Measurements from ENCODE around the gene HLX.

DNA sequence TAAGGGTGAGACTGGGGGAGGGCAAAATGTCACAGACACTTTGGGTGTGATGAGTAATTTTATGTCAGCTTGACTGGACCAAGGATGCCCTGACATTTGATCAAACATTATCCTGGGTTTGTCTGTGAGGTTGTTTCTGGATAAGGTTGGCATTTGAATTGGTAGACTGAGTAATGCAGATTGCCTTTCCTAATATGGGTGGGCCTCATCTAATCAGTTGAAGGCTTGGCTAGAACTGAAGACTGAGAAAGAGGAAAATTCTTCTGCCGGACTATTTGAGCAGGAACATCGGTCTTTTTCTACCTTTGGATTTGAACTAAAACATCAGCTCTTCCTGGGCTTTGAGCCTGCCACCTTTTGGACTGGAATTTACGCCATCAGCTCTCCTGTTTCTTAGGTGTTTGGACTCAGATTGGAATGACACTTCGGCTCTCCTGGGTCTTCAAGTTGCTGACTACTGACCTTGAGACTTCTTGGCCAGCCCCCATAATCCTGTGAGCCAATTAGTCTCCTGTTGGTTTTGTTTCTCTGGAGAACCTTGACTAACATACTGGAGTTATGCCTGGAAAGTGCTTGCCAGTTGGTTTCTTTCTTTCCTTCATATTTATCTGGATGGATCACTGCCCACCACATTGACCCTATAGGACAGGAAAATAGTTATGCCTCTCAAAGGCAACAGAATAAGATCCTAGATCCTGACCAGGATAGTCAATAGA lies 44.9 kb upstream of the HLX start:
- TF ChIP-seq, protein P1, sequence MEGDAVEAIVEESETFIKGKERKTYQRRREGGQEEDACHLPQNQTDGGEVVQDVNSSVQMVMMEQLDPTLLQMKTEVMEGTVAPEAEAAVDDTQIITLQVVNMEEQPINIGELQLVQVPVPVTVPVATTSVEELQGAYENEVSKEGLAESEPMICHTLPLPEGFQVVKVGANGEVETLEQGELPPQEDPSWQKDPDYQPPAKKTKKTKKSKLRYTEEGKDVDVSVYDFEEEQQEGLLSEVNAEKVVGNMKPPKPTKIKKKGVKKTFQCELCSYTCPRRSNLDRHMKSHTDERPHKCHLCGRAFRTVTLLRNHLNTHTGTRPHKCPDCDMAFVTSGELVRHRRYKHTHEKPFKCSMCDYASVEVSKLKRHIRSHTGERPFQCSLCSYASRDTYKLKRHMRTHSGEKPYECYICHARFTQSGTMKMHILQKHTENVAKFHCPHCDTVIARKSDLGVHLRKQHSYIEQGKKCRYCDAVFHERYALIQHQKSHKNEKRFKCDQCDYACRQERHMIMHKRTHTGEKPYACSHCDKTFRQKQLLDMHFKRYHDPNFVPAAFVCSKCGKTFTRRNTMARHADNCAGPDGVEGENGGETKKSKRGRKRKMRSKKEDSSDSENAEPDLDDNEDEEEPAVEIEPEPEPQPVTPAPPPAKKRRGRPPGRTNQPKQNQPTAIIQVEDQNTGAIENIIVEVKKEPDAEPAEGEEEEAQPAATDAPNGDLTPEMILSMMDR (IDR thresholded peaks at IDR 0.05 in 2 of 3, conservative IDR thresholded peaks at IDR 0.05 in 1 of 3; ENCODE audit: borderline replicate concordance in 1 of 3, insufficient read depth in 1 of 3, low read depth in 2 of 3, low read length in 2 of 3): no peak
- no peak for TF ChIP-seq ZBTB33 (IDR thresholded peaks at IDR 0.05; ENCODE audit: extremely low read depth, insufficient replicate concordance, low read length)
- TF ChIP-seq ZFX (IDR thresholded peaks at IDR 0.05): no peak
- TF ChIP-seq POLR2A (IDR thresholded peaks at IDR 0.05; ENCODE audit: borderline replicate concordance, extremely low read depth, insufficient read depth, insufficient read length): no peak
- TF ChIP-seq EZH2 (IDR thresholded peaks at IDR 0.05): no peak
- TF ChIP-seq RAD21 (IDR thresholded peaks at IDR 0.05; ENCODE audit: low read depth): no peak
- no peak for TF ChIP-seq POLR2AphosphoS5 (IDR thresholded peaks at IDR 0.05; ENCODE audit: low read depth, low read length)
- TF ChIP-seq, protein P2, sequence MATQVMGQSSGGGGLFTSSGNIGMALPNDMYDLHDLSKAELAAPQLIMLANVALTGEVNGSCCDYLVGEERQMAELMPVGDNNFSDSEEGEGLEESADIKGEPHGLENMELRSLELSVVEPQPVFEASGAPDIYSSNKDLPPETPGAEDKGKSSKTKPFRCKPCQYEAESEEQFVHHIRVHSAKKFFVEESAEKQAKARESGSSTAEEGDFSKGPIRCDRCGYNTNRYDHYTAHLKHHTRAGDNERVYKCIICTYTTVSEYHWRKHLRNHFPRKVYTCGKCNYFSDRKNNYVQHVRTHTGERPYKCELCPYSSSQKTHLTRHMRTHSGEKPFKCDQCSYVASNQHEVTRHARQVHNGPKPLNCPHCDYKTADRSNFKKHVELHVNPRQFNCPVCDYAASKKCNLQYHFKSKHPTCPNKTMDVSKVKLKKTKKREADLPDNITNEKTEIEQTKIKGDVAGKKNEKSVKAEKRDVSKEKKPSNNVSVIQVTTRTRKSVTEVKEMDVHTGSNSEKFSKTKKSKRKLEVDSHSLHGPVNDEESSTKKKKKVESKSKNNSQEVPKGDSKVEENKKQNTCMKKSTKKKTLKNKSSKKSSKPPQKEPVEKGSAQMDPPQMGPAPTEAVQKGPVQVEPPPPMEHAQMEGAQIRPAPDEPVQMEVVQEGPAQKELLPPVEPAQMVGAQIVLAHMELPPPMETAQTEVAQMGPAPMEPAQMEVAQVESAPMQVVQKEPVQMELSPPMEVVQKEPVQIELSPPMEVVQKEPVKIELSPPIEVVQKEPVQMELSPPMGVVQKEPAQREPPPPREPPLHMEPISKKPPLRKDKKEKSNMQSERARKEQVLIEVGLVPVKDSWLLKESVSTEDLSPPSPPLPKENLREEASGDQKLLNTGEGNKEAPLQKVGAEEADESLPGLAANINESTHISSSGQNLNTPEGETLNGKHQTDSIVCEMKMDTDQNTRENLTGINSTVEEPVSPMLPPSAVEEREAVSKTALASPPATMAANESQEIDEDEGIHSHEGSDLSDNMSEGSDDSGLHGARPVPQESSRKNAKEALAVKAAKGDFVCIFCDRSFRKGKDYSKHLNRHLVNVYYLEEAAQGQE (IDR thresholded peaks at IDR 0.05; ENCODE audit: low read depth): no peak
- no peak for TF ChIP-seq YY1 (IDR thresholded peaks at IDR 0.05; ENCODE audit: extremely low read depth, insufficient replicate concordance, low read depth, low read length)

Data from HCT116 (cell line).